Breast epithelium (tissue), 4 donors: ENCODE measurements around the gene RNF166. TPM values are rescaled to one million over a fixed set of nuclear protein-coding genes. Genes with fewer than 3 reads are reported as not detected.

Source experiments
- DNase-seq, 2 donors: peaks; one replicate each; pipeline ENCODE4 v3.0.0-alpha.2; 2019; ENCODE audit warnings: low spot score in 2 of 2
- H3K27ac ChIP-seq, 2 donors: fragments of 200-600 bp; sonication (generic) in 1 of 2; one replicate each; pipeline ENCODE4 v1.5.1; 2016 to 2019; ENCODE audit warnings: mild to moderate bottlenecking in 1 of 2
- H3K27me3 ChIP-seq, 2 donors: fragments of 200-600 bp; sonication (generic) in 1 of 2; one replicate each; pipeline versions ENCODE4 v1.5.1 to v1.6.0; 2017 to 2019; ENCODE audit warnings: control low read depth in 1 of 2, mild to moderate bottlenecking in 1 of 2
- H3K36me3 ChIP-seq: fragments of 200-600 bp; one replicate; pipeline ENCODE4 v1.5.1; 2019
- H3K4me1 ChIP-seq, 2 donors: fragments of 200-600 bp; sonication (generic); one replicate each; pipeline ENCODE4 v1.5.1; 2016 to 2019; ENCODE audit warnings: control low read depth in 1 of 2
- H3K4me3 ChIP-seq, 3 donors: fragments of 200-600 bp; sonication (generic); 1 replicate in 2 of 3; 2 replicates in 1 of 3; pipeline ENCODE4 v1.5.1; 2016 to 2019; ENCODE audit warnings: mild to moderate bottlenecking in 3 of 3, moderate library complexity in 2 of 3
- H3K9me3 ChIP-seq, 2 donors: fragments of 200-600 bp; sonication (generic) in 1 of 2; one replicate each; pipeline ENCODE4 v1.5.1; 2016 to 2019; ENCODE audit warnings: control low read depth in 1 of 2
- POLR2A ChIP-seq: fragments of 450-650 bp; IDR thresholded peaks from one replicate; pipeline ENCODE4 v1.6.1; 2016; ENCODE audit warnings: antibody characterized with exemption, mild to moderate bottlenecking, moderate library complexity
- POLR2AphosphoS5 ChIP-seq, 3 donors: sonication (generic); formaldehyde crosslinking; IDR thresholded peaks; one replicate each; pipeline ENCODE4 v1.6.1; 2017; ENCODE audit warnings: antibody characterized with exemption in 3 of 3
- intact Hi-C: fragments of 100-400 bp; cut with DNase I; formaldehyde crosslinking; loops from one replicate; pipeline ENCODE4 v1.15.1; 2023; ENCODE audit warnings: low total_unique reads
- total RNA-seq, 3 donors: library from RNA; depleted of rRNA; stranded (reverse); fragments of >200 nt; gene quantifications; one replicate each; pipeline ENCODE4 v1.1.0, GENCODE V29; 2016
- TF ChIP-seq, protein P1 (sequence below), 3 donors: fragments of 450-650 bp; IDR thresholded peaks; one replicate each; pipeline ENCODE4 v1.5.1; 2016 to 2017; ENCODE audit warnings: antibody characterized with exemption in 3 of 3, mild to moderate bottlenecking in 3 of 3, moderate library complexity in 3 of 3

RNF166 gene
- total RNA-seq, 3 donors from 2014 or later: 19.2 to 22.0 (median 21.9) TPM

GRCh38 chr16:88695218-88695617, 11.0 kb downstream of the RNF166 start:
- Histone ChIP-seq H3K9me3 (no peaks in the 10 kb centered on the region), H3K4me3 (no peak overlapping the region), H3K4me1 (no peaks in the 10 kb centered on the region), H3K27me3 (peaks cover 0 to 10% of the 10 kb centered on the region in 2 donors), H3K36me3 (no peaks in the 10 kb centered on the region), H3K27ac (no peak overlapping the region)
- intact Hi-C loops: no loop called here
- TF ChIP-seq, protein P1, sequence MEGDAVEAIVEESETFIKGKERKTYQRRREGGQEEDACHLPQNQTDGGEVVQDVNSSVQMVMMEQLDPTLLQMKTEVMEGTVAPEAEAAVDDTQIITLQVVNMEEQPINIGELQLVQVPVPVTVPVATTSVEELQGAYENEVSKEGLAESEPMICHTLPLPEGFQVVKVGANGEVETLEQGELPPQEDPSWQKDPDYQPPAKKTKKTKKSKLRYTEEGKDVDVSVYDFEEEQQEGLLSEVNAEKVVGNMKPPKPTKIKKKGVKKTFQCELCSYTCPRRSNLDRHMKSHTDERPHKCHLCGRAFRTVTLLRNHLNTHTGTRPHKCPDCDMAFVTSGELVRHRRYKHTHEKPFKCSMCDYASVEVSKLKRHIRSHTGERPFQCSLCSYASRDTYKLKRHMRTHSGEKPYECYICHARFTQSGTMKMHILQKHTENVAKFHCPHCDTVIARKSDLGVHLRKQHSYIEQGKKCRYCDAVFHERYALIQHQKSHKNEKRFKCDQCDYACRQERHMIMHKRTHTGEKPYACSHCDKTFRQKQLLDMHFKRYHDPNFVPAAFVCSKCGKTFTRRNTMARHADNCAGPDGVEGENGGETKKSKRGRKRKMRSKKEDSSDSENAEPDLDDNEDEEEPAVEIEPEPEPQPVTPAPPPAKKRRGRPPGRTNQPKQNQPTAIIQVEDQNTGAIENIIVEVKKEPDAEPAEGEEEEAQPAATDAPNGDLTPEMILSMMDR (IDR thresholded peaks at IDR 0.05): no peak
- no peak for TF ChIP-seq POLR2AphosphoS5 (IDR thresholded peaks at IDR 0.05)
- no peak for TF ChIP-seq POLR2A
- DNase-seq: no peak

DNA sequence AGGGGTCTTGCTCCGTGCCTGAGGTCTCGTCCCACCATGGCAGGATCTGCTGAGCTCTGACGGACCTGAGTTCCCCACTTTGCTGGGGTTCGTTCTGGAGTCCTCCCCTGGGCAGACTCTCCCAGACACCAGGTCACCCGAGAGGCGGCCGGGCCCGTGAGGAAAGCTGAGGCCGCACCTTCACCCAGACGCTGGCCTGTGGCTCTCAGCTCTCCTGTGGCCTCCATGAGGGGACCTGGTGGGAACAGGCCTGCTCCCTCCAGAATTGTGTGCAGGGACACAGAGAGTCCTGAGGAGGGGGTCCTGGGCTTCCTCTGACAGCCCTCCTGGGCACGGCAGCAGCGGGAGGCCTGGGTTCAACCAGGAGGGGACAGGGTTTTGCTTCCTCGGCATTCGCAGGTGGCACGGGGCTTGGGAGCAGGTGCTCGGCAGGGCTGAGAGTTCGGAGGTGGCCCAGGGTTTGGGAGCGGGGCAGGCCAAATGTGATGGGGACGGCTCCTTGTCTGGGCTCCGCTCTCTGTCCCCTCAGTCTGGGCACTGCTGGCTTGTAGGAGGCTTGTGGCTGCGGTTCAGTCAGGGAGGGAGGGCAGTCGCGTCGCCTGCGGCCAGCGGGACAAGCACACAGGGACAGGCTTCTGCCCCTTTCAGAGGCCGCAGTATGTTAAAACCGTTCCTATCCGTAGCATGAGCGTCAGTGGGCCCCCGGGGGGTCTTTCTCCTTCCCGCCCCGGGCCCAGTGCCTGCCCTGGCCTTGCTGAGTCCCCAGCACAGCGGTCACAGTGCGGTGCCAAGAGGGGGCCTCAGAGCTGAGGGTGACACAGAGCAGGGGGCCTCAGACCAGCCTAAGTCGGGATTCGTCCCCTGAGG, 11.8 kb downstream of the RNF166 start:
- Histone ChIP-seq H3K4me3 (no peak overlapping the region), H3K4me1 (no peaks in the 10 kb centered on the region), H3K27me3 (peaks cover 0 to 13% of the 10 kb centered on the region in 2 donors), H3K27ac (no peak overlapping the region), H3K9me3 (no peaks in the 10 kb centered on the region), H3K36me3 (no peaks in the 10 kb centered on the region)
- no peak for DNase-seq
- TF ChIP-seq POLR2AphosphoS5 (IDR thresholded peaks at IDR 0.05): no peak
- TF ChIP-seq POLR2A: no peak
- TF ChIP-seq, protein P1 (IDR thresholded peaks at IDR 0.05): no peak
- intact Hi-C loops: no loop called here

DNA sequence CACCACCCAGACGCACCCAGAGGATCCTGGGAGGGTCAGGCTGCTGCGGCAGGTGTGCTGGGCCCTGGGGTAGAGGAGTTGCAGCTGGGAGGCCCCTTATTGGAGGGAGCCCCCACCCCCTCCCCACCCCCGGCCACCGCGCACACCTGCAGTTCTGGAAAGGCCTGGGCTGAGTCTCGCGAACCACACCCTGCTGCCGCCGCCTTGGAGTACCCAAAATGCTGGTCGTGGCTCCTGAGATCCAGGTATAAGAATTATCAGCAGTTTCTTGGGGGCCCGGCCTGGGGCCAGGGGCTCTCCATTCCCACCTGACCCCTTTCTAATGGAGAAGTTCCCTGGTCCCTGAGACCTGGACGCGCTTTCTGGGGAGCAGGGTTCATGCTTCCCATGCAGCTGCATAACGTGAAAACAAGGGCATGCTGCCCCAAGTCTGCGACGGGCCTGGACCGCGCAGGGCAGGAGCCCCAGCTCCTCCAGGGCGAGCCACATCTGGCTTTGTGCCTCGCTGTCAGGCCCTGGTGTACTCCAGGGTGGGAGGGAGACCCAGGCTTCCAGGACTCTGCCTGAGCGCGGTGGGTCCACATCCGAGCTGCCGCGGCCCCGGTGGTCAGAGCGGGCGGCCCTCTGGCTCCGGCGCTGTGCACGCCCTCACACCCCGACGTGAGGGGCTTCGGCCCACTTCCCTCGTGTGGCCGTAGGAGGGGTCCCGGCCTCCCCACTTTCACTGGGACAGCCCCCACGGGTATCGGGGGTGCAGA, 12.6 kb downstream of the RNF166 start:
- no peak overlapping the region for H3K4me3 ChIP-seq
- no peaks in the 10 kb centered on the region for H3K4me1 ChIP-seq
- peaks cover 0 to 13% of the 10 kb centered on the region in 2 donors for H3K27me3 ChIP-seq
- TF ChIP-seq POLR2AphosphoS5 (IDR thresholded peaks at IDR 0.05): no peak
- TF ChIP-seq POLR2A: no peak
- TF ChIP-seq, protein P1 (IDR thresholded peaks at IDR 0.05): no peak
- H3K27ac ChIP-seq: no peak overlapping the region
- intact Hi-C loops: no loop called here
- DNase-seq: no peak
- no peaks in the 10 kb centered on the region for H3K9me3 ChIP-seq
- no peaks in the 10 kb centered on the region for H3K36me3 ChIP-seq

- intact Hi-C loops: no loop called here
- TF ChIP-seq POLR2AphosphoS5 (IDR thresholded peaks at IDR 0.05): no peak
- TF ChIP-seq, protein P1 (IDR thresholded peaks at IDR 0.05): no peak
- no peak for TF ChIP-seq POLR2A
- no peaks in the 10 kb centered on the region for H3K36me3 ChIP-seq
- H3K27me3 ChIP-seq: peaks cover 0 to 13% of the 10 kb centered on the region in 2 donors
- no peaks in the 10 kb centered on the region for H3K4me1 ChIP-seq
- DNase-seq: no peak
- H3K4me3 ChIP-seq: no peak overlapping the region
- H3K9me3 ChIP-seq: no peaks in the 10 kb centered on the region
- H3K27ac ChIP-seq: no peak overlapping the region
These were observed 13.3 kb downstream of the RNF166 start for GRCh38 chr16:88692861-88693260.
